ENCODE results near the gene COMMD4. TPM values are rescaled to one million over a fixed set of nuclear protein-coding genes. Genes with fewer than 3 reads are reported as not detected.

The COMMD4 gene
- total and polyA plus RNA-seq, 2 of the 4 experiments (the other 2 are of a cell fraction), result 91.2 to 133 TPM

GRCh38 chr15:75360856-75361255 lies 25.0 kb downstream of the COMMD4 start:
- H2AK5ac ChIP-seq (ENCODE audit: low read depth, low read length), result no peak overlapping the region
- intact Hi-C loops (cut with micrococcal nuclease) (no loop called here), in situ Hi-C loops (cut with MboI; ENCODE audit: low sequenced_read_pairs) (no loop called here), dilution Hi-C loops (cut with HindIII; ENCODE audit: low sequenced_read_pairs, unreplicated experiment) (no loop called here)
- H3K27me3 ChIP-seq (ENCODE audit: control insufficient read depth, insufficient read depth, low read length), result no peaks in the 10 kb centered on the region
- H3K79me1 ChIP-seq (ENCODE audit: low read depth in 1 of 2, low read length in 2 of 2), result peaks cover 2 to 9% of the 10 kb centered on the region in 2 experiments; a peak in 1 of 4 replicates
- no peak overlapping the region for H3K14ac ChIP-seq (replicated peaks; ENCODE audit: low read depth, low read length)
- no peak overlapping the region for H3K56ac ChIP-seq (ENCODE audit: extremely low read depth, insufficient read depth, low read length)
- no peak overlapping the region for H3K4me2 ChIP-seq (ENCODE audit: low read depth, low read length)
- H2AK9ac ChIP-seq (replicated peaks; ENCODE audit: low read depth, low read length, poor library complexity), result no peak overlapping the region
- ChIA-PET CTCF (no interaction called here), POLR2A (ENCODE audit: unreplicated experiment) (no interaction called here)
- no peak for TF ChIP-seq POLR2A (IDR thresholded peaks at IDR 0.05; ENCODE audit: low read depth, low read length)
- no peak for TF ChIP-seq MXI1 (IDR thresholded peaks at IDR 0.05; ENCODE audit: borderline replicate concordance, low read depth, low read length)
- TF ChIP-seq NFE2L2 (IDR thresholded peaks at IDR 0.05; ENCODE audit: low read depth, low read length), result no peak
- no peak for TF ChIP-seq RAD21 (IDR thresholded peaks at IDR 0.05; ENCODE audit: low read length)
- TF ChIP-seq CHD1 (IDR thresholded peaks at IDR 0.05; ENCODE audit: low read depth, low read length), result no peak
- TF ChIP-seq CTCF (conservative IDR thresholded peaks at IDR 0.05; ENCODE audit: low read depth, low read length), result no peak
- TF ChIP-seq USF2 (IDR thresholded peaks at IDR 0.05; ENCODE audit: low read depth, low read length), result no peak
- TF ChIP-seq RCOR1 (IDR thresholded peaks at IDR 0.05; ENCODE audit: insufficient replicate concordance, low read length), result no peak
- no peak for TF ChIP-seq BHLHE40 (IDR thresholded peaks at IDR 0.05; ENCODE audit: low read depth, low read length)
- TF ChIP-seq MAZ (IDR thresholded peaks at IDR 0.05; ENCODE audit: borderline replicate concordance, low read depth, low read length), result no peak
- TF ChIP-seq RFX5 (IDR thresholded peaks at IDR 0.05; ENCODE audit: low read depth, low read length), result no peak
- TF ChIP-seq CEBPB (IDR thresholded peaks at IDR 0.05; ENCODE audit: low read depth, low read length), result no peak
- TF ChIP-seq ELK1 (IDR thresholded peaks at IDR 0.05; ENCODE audit: borderline replicate concordance, low read depth, low read length), result no peak
- TF ChIP-seq SMC3 (IDR thresholded peaks at IDR 0.05; ENCODE audit: low read depth, low read length), result no peak
- no peak for TF ChIP-seq FOS (IDR thresholded peaks at IDR 0.05; ENCODE audit: low read depth, low read length)
- no peaks in the 10 kb centered on the region; the same call in 1 of the 2 replicates for H3K9me1 ChIP-seq (ENCODE audit: insufficient read depth, low read length)
- H2BK20ac ChIP-seq (ENCODE audit: low read depth, low read length), result no peak overlapping the region
- BruUV-seq (replicated peaks), result no TSS peak
- H2BK5ac ChIP-seq (ENCODE audit: low read depth, low read length, poor library complexity, severe bottlenecking), result no peak overlapping the region
- H3K18ac ChIP-seq (ENCODE audit: low read depth, low read length), result no peak overlapping the region
- WGBS, 2 experiments (ENCODE audit: extremely low coverage in 2 of 2, insufficient read length in 1 of 2), result no CpG with 5 or more reads among the region's 7 CpGs
- H3K23ac ChIP-seq (ENCODE audit: low read depth, low read length), result no peak overlapping the region
- no peak for ATAC-seq (ENCODE audit: low read depth)
- no peak overlapping the region for H2AFZ ChIP-seq (replicated peaks; ENCODE audit: low read length, poor library complexity)
- peaks cover 4% of the 10 kb centered on the region; the same call in 1 of the 2 replicates for H4K20me1 ChIP-seq (ENCODE audit: insufficient read depth, low read length)
- H4K91ac ChIP-seq (ENCODE audit: insufficient read depth, low read depth, low read length), result no peak overlapping the region
- no peak overlapping the region for H2BK120ac ChIP-seq (ENCODE audit: low read depth, low read length)
- no peak overlapping the region for H3K27ac ChIP-seq (ENCODE audit: insufficient read depth, low read length)
- no peak overlapping the region for H3K4ac ChIP-seq (ENCODE audit: low read depth, low read length)
- no peak overlapping the region for H2BK15ac ChIP-seq (ENCODE audit: low read depth, low read length)
- peaks cover 70% of the 10 kb centered on the region for H3K36me3 ChIP-seq (ENCODE audit: control insufficient read depth, insufficient read depth, low read length)
- no peak overlapping the region for H3K9ac ChIP-seq (ENCODE audit: low read depth, low read length)
- no peak overlapping the region for H3K4me3 ChIP-seq (ENCODE audit: insufficient read depth, low read depth, low read length)
- no peak for DNase-seq
- H4K5ac ChIP-seq (ENCODE audit: low read depth, low read length), result no peak overlapping the region
- H3K4me1 ChIP-seq (ENCODE audit: control insufficient read depth, insufficient read depth, low read length), result no peaks in the 10 kb centered on the region
- no peak overlapping the region for H4K8ac ChIP-seq (ENCODE audit: low read depth in 2 of 2, low read length in 2 of 2)
- H3K9me3 ChIP-seq (ENCODE audit: control insufficient read depth, insufficient read depth, low read length), result no peaks in the 10 kb centered on the region

Measured in IMR-90 (cell line).